Measurements from ENCODE around the gene MAN2C1.

DNA sequence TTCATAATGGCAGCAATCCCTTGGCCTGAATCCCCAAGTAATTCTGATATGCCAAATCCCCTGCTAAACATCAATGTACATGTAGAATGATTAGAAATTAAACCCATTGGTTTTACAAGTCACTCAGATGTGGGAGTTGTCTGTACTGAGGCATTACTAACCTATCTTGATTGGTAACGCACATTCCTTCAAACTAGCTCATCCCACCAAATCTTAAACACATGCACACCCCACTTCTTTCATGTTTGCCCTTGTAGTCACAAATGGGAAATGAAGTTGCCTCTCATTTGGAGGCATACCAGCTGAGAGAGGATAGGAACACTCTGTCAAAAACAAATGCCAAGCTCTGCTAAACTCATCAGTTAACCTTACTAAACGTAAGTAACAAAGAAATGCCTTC, 29.1 kb upstream of the MAN2C1 start:
- TF ChIP-seq CTCF (IDR thresholded peaks at IDR 0.05; ENCODE audit: poor library complexity) = no peak
- TF ChIP-seq EZH2 (IDR thresholded peaks at IDR 0.05; ENCODE audit: borderline replicate concordance) = no peak
- no peak for TF ChIP-seq EZH2phosphoT487 (IDR thresholded peaks at IDR 0.05; ENCODE audit: low read depth, severe bottlenecking, unreplicated experiment)
